K562 (cell line): ENCODE measurements around the gene NCOA3. TPM values are rescaled to one million over a fixed set of nuclear protein-coding genes. Genes with fewer than 3 reads are reported as not detected.

ENCODE experiments used
- ATAC-seq: fragments of 200-7000 bp; cut with Tn5 transposase; 3 replicates; pipeline ENCODE4 v1.9.1; 2020; ENCODE audit warnings: moderate library complexity
- BruUV-seq: library from RNA; stranded (reverse); fragments of 400-500 nt; replicated peaks from 2 replicates; lab custom pipeline; 2021; lab: Mats Ljungman, UMichigan
- CTCF ChIA-PET: fragments of 300-600 bp; formaldehyde crosslinking; extraction: SDS; loops from one replicate; lab custom pipeline; 2021; ENCODE audit warnings: low intra/inter-chr PET ratio; lab: Yijun Ruan, JAX
- POLR2A ChIA-PET: fragments of 300-600, 350-650 bp; sonication (Branson Sonifier 250); formaldehyde crosslinking; extraction: SDS; loops from one replicate; lab custom pipeline; 2021; ENCODE audit warnings: antibody characterized with exemption, inconsistent platforms; lab: Yijun Ruan, JAX
- DNase-seq, 4 experiments: peaks; one replicate each; pipeline versions ENCODE4 v3.0.0 to v3.0.0-alpha.2; 2011 to 2018; ENCODE audit warnings: low spot score in 3 of 4, mixed read lengths in 3 of 4; ENCODE audit errors: extremely low read depth in 1 of 4
- FAIRE-seq: peaks from 2 replicates; lab custom pipeline; 2011; peaks lifted over from hg19 to GRCh38; lab: Jason Lieb, UNC
- H2AFZ ChIP-seq: 2 replicates; pipeline ENCODE4 v1.6.0; 2011; ENCODE audit warnings: low read depth, low read length, control low read depth, inconsistent platforms
- H3K27ac ChIP-seq: fragments of 200-600 bp; 3 replicates; pipeline ENCODE4 v1.8.0; 2011; ENCODE audit warnings: low read depth, mild to moderate bottlenecking, control low read depth, inconsistent platforms, low read length, moderate library complexity, mixed read lengths; ENCODE audit errors: extremely low read depth
- H3K27me3 ChIP-seq, 2 experiments: fragments of 300-600 bp in 1 of 2; 2 replicates in 1 of 2; 3 replicates in 1 of 2; pipeline versions ENCODE4 v1.6.0 to v1.8.0; 2011; ENCODE audit warnings: inconsistent platforms in 2 of 2, low read length in 2 of 2, mild to moderate bottlenecking in 1 of 2, mixed read lengths in 1 of 2, moderate library complexity in 1 of 2; ENCODE audit not compliant: control insufficient read depth in 2 of 2, insufficient read depth in 2 of 2
- H3K36me3 ChIP-seq: fragments of 300-600 bp; 3 replicates; pipeline ENCODE4 v1.8.0; 2011; ENCODE audit warnings: mild to moderate bottlenecking, low read length, inconsistent platforms; ENCODE audit not compliant: control insufficient read depth, insufficient read depth
- H3K4me1 ChIP-seq, 2 experiments: fragments of 200-600 bp in 1 of 2; replicated peaks in 1 of 2; 2 replicates in 1 of 2; 3 replicates in 1 of 2; pipeline versions ENCODE4 v1.5.1 to v1.8.0; 2011; ENCODE audit warnings: inconsistent platforms in 2 of 2, low read length in 2 of 2, mild to moderate bottlenecking in 1 of 2, mixed read lengths in 1 of 2, moderate library complexity in 1 of 2; ENCODE audit not compliant: control insufficient read depth in 2 of 2, insufficient read depth in 2 of 2
- H3K4me2 ChIP-seq: 2 replicates; pipeline ENCODE4 v1.6.1; 2011; ENCODE audit warnings: low read length, control low read depth, inconsistent platforms, mixed read lengths; ENCODE audit not compliant: insufficient read depth
- H3K4me3 ChIP-seq: fragments of 200-600 bp; sonication (generic), shearing (Covaris generic); 2 replicates; pipeline ENCODE4 v1.5.1; 2016; ENCODE audit warnings: control low read depth, inconsistent platforms
- H3K79me2 ChIP-seq: fragments of 200-600 bp; 3 replicates; pipeline ENCODE4 v1.8.0; 2011; ENCODE audit warnings: low read length, inconsistent platforms; ENCODE audit not compliant: control insufficient read depth, insufficient read depth
- H3K9ac ChIP-seq, 2 experiments: 2 replicates each; pipeline versions ENCODE4 v1.6.0 to v1.6.1; 2011; ENCODE audit warnings: low read depth in 2 of 2, low read length in 2 of 2, control low read depth in 1 of 2, inconsistent platforms in 1 of 2, mild to moderate bottlenecking in 1 of 2, mixed read lengths in 1 of 2; ENCODE audit not compliant: insufficient read depth in 1 of 2
- H3K9me1 ChIP-seq: one replicate; pipeline ENCODE4 v1.6.0; 2011; ENCODE audit warnings: inconsistent platforms, mild to moderate bottlenecking, low read length, moderate library complexity; ENCODE audit not compliant: control insufficient read depth, insufficient read depth
- H3K9me3 ChIP-seq: replicated peaks from 2 replicates; pipeline ENCODE4 v1.5.1; 2011; ENCODE audit warnings: low read depth, low read length, inconsistent platforms; ENCODE audit not compliant: control insufficient read depth, insufficient read depth
- H4K20me1 ChIP-seq: replicated peaks from 2 replicates; pipeline ENCODE4 v1.6.1; 2011; ENCODE audit warnings: low read length, inconsistent platforms, mixed read lengths; ENCODE audit not compliant: control insufficient read depth, insufficient read depth
- DPF2 ChIP-seq: fragments of 450-650 bp; IDR thresholded peaks from 2 replicates; pipeline ENCODE4 v1.6.1; 2016
- SFPQ ChIP-seq: fragments of 200-400 bp; formaldehyde crosslinking; IDR thresholded peaks from 2 replicates; pipeline ENCODE4 v1.6.1; 2017; ENCODE audit warnings: mild to moderate bottlenecking, low read depth, low read length, moderate library complexity
- WGBS: fragments of 100-300 bp; shearing (Covaris generic); methylation state at CpG from one replicate; pipeline ENCODE4 v1.1.6; 2016; ENCODE audit warnings: low coverage, mixed read lengths; ENCODE audit not compliant: insufficient coverage; ENCODE audit errors: missing lambda C conversion rate; 5-methylcytosine and 5-hydroxymethylcytosine counted together
- in situ Hi-C: fragments of 300-500 bp; cut with MboI; formaldehyde crosslinking; loops from 4 replicates; pipeline ENCODE4 v1.15.0; 2018; ENCODE audit warnings: inconsistent platforms, mixed read lengths
- intact Hi-C: fragments of 100-400 bp; cut with micrococcal nuclease; formaldehyde crosslinking; loops from 2 replicates; pipeline ENCODE4 v1.14.2; 2022
- polyA plus RNA-seq, 8 experiments: library from polyadenylated mRNA; depleted of rRNA in 4 of 8; stranded (reverse) in 5 of 8; unstranded in 3 of 8; fragments of >200 nt; fragmentation: Nextera tagmentation in 2 of 8; fragmentation: Illumina TruSeq in 1 of 8; extraction: Ambion mirVana in 2 of 8; extraction: Trizol in 1 of 8; gene quantifications; 2 replicates each; pipeline versions ENCODE4 v1.2.1 to v1.2.3, GENCODE V29; 2011 to 2014; ENCODE audit warnings: inconsistent platforms in 1 of 8, missing spikeins in 1 of 8
- total RNA-seq, 7 experiments: library from RNA; depleted of rRNA in 6 of 7; stranded (reverse); fragments of >200 nt in 6 of 7; fragmentation: Illumina TruSeq in 2 of 7; extraction: Trizol in 2 of 7; gene quantifications; 2 replicates each; pipeline versions ENCODE4 v1.2.1 to v1.2.3, GENCODE V29; 2011 to 2021; ENCODE audit warnings: low replicate concordance in 1 of 7
- TF ChIP-seq, protein P1 (sequence below), 3 experiments: fragments of 200-800 bp in 1 of 3; fragments of 250-450 bp in 1 of 3; fragments of 450-650 bp in 1 of 3; sonication (Bioruptor Pico) in 1 of 3; sonication (Bioruptor generic) in 1 of 3; formaldehyde crosslinking in 1 of 3; IDR thresholded peaks; 2 replicates each; pipeline versions ENCODE4 v1.6.1 to v1.8.0; 2016 to 2022; ENCODE audit warnings: mild to moderate bottlenecking in 2 of 3, missing genetic modification characterization in 2 of 3, missing compliant biosample characterization in 1 of 3, moderate library complexity in 1 of 3

Gene NCOA3
- total and polyA plus RNA-seq, 9 of the 15 experiments (the other 6 are each of a cell fraction or from before 2014, with no cell fraction given): 3.2 to 24.3 (median 14.4) TPM

- 59% methylated on average over 9 of the region's 10 CpGs for WGBS
- in situ Hi-C loops (no loop called here), intact Hi-C loops (no loop called here)
- H3K27me3 ChIP-seq: no peaks in the 10 kb centered on the region
- DNase-seq: no peak
- no peak for ATAC-seq
- no peaks in the 10 kb centered on the region for H3K79me2 ChIP-seq
- no peak overlapping the region for H3K4me3 ChIP-seq
- TF ChIP-seq, protein P1, sequence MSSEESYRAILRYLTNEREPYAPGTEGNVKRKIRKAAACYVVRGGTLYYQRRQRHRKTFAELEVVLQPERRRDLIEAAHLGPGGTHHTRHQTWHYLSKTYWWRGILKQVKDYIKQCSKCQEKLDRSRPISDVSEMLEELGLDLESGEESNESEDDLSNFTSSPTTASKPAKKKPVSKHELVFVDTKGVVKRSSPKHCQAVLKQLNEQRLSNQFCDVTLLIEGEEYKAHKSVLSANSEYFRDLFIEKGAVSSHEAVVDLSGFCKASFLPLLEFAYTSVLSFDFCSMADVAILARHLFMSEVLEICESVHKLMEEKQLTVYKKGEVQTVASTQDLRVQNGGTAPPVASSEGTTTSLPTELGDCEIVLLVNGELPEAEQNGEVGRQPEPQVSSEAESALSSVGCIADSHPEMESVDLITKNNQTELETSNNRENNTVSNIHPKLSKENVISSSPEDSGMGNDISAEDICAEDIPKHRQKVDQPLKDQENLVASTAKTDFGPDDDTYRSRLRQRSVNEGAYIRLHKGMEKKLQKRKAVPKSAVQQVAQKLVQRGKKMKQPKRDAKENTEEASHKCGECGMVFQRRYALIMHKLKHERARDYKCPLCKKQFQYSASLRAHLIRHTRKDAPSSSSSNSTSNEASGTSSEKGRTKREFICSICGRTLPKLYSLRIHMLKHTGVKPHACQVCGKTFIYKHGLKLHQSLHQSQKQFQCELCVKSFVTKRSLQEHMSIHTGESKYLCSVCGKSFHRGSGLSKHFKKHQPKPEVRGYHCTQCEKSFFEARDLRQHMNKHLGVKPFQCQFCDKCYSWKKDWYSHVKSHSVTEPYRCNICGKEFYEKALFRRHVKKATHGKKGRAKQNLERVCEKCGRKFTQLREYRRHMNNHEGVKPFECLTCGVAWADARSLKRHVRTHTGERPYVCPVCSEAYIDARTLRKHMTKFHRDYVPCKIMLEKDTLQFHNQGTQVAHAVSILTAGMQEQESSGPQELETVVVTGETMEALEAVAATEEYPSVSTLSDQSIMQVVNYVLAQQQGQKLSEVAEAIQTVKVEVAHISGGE (CRISPR knock-in tag; IDR thresholded peaks at IDR 0.05): peak in 1 of 3 experiments; percentile 10; a peak in 2 of 6 replicates
- TF ChIP-seq SFPQ: no peak
- no peak for TF ChIP-seq DPF2
- H3K4me1 ChIP-seq: peaks cover 6 to 7% of the 10 kb centered on the region in 2 experiments; a peak in 4 of 5 replicates
- H3K9me1 ChIP-seq: no peaks in the 10 kb centered on the region
- no peak for FAIRE-seq
- CTCF ChIA-PET: no interaction called here
- H4K20me1 ChIP-seq: no peaks in the 10 kb centered on the region
- POLR2A ChIA-PET: interaction anchor here (0.6 to 3.2 kb wide), 7 partner anchors 9 to 135 kb away, joined by 3 to 15 read pairs (median 4); no protein-coding TSS in a partner anchor
- H3K27ac ChIP-seq: no peak overlapping the region
- no peak overlapping the region for H3K4me2 ChIP-seq
- H3K9ac ChIP-seq: no peak overlapping the region
- peak overlapping the region; percentile 43; the same call in 1 of the 2 replicates for H2AFZ ChIP-seq
- no peaks in the 10 kb centered on the region for H3K36me3 ChIP-seq
- no peaks in the 10 kb centered on the region for H3K9me3 ChIP-seq
- BruUV-seq: no TSS peak
Measured at GRCh38 chr20:47454298-47455132, 47.2 kb upstream of the NCOA3 start.
